Dedifferentiated amniotic fluid mesenchymal stem cell (primary cell): Measurements from ENCODE around the gene STAMBP.

Experiments
- DNase-seq: peaks from one replicate; pipeline ENCODE4 v3.0.0-alpha.2; 2016; ENCODE audit errors: extremely low spot score

Gene STAMBP

DNA sequence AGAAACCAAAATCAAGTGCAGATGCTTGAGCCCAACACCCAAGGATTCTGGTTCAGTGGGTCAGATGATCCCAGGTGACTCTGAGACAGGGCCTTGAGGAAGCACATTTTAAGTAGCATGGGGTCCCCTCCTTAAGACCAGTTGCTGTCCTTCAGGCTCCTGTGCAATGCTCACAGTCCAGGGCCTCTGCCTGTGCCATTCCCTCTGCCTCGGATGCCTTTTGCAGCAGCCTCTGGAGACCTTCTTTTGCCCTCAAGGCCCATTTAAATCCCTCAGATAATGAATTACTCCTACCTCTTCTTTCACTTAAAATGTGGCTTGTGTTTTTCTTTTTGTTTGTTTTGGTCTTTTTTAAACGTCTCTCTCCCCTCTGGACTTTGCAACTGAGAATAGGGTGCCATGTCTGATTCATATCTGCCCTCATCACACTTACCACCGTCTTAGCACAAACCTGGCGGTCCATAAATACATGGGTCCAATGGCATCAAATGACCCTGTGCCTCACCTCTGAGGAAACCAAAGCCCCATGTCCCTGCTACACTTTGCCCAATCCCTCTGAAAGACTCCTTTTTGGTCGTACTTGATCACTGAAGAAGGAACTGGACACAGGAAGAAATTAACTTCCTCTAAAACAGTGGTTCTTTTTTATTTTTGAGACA lies 78.2 kb downstream of the STAMBP start:
- DNase-seq: no peak

DNA sequence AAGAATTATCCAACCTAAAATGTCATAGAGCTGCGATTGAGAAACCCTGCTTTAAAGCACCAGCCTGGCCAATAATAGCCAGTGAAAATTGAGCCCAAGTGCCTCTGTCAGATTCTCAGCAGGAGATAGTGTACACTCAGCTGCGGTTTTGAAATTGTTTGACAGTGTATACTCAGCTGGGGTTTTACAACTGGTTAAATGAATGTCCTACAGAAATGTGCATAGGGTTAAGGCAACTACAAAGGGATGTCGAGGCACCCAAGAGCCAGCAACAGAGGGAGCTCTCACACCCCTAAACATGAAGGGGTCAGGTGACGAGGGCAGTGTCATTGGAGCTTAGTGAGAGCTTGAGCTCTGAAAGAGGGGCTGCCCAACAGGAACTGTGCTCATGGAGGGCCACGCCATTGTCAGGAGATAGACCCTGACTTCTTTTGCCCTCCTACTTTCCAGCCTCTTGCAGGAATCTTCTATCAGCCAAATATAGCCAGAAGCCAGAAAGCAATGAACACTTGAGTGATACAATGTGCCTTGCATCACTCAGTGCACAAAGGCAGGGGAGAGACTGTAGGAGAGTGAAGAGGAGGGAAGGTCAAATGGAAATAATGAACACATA lies 79.2 kb downstream of the STAMBP start:
- DNase-seq: no peak

DNA sequence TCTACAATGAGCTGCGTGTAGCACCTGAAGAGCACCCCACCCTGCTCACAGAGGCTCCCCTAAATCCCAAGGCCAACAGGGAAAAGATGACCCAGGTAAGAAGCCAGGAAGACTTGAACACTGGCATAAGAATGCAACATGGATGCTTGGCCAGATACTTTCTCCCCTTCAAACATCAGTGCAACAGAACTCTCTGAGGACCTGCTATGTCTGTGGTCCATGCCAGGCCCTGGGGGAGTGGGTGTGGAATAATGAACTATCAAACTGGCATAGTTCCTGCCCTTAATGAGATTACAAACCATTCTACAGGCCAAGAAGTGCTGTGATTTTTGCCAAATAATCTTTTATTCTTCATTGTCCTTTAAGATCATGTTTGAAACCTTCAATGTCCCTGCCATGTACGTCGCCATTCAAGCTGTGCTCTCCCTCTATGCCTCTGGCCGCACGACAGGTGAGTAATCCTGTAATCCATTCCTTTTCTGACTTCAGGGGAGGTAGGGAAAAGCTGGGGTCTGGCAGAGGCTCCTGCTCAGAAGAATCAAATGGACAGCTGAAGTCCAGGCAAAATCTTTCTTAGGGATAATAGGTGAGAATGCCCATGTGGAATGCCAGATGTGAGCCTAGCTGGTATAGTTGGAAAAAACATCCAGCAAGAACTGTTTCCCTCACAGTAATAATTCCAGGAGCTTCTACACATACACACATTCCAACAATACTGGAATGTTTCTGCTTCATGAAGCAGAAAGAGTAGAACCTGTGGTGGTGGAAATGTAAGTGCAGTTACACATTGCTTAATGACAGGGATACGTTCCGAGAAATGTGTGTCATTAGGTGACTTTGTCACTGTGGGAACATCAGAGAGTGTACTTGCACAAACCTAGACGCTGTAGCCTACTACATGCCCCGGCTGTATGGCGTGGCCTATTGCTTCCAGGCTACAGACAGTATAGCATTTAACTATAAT lies 80.2 kb downstream of the STAMBP start:
- no peak for DNase-seq

DNA sequence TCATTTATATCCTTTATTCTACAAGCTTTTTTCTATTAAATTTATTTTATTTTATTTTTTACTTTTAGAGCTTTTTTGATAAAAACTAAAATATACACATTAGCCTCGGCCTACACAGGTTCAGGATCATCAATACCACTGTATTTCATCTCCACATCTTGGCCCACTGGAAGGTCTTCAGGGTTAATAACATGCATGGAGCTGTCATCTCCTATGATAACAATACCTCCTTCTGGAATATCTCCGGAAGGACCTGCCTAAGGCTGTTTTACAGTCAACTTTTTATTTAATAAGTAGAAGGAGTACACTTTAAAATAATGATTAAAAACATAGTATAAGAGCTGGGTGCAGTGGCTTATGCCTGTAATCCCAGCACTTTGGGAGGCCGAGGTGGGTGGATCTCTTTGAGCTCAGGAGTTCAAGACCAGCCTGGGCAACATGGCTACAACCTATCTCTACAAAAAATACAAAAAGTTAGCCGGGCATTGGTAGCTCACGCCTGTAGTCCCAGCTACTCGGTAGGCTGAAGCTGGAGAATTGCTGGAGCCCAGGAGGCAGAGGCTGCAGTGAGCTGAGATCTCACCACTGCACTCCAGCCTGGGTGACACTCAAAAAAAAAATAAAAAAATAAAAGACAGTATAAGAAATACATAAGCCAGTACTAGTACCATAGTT lies 82.2 kb downstream of the STAMBP start:
- no peak for DNase-seq

DNA sequence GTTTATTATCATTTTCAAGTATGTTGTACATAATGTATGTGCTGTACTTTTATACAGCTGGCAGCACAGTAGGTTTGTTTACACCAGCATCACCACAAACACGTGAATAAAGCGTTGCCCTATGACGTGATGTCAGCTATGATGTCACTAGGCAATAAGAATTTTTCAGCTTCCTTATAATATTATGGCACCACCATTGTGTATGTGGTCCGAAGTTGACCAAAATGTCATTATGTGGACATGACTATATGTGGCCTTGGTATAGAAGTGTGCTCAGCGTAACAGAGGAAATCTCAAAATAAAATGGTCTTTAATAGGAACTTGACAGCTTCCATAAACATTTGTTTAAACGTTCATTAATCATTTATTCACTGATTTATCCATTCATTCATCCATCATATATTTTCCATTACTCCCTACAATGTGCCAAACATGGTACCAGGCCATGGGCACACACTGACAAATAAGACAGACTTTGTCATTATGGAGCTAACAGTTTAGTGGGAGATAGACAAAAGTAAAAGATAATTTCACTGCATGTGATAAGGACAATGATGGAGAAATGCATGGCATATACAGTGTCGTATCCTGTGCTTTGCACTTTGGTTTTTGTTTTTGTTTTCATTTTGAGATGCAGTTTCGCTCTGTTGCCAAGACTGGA lies 82.9 kb downstream of the STAMBP start:
- no peak for DNase-seq

DNA sequence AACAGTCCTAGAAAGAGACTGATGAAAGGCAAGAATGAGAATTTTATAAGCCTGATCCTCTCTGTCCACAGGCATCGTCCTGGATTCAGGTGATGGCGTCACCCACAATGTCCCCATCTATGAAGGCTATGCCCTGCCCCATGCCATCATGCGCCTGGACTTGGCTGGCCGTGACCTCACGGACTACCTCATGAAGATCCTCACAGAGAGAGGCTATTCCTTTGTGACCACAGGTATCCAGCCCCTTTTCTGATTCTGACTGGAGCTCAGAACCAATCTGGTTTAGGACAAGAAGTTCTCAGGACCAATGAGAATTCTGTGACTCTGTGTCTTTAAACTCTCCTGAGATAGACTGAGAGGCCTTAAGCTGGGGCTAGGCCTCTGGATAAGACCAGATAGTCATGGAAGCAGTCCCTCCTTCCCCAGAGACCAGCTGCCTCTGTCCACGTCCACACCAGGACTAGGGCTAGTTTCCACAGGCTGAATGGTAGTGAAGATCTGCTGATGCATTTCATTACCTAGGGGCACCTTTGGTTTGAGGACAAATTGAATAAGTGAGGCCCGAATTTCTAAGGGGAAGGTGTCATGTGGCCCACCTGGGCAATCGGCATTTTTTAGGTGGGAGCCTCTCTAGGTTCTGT lies 84.8 kb downstream of the STAMBP start:
- no peak for DNase-seq

DNA sequence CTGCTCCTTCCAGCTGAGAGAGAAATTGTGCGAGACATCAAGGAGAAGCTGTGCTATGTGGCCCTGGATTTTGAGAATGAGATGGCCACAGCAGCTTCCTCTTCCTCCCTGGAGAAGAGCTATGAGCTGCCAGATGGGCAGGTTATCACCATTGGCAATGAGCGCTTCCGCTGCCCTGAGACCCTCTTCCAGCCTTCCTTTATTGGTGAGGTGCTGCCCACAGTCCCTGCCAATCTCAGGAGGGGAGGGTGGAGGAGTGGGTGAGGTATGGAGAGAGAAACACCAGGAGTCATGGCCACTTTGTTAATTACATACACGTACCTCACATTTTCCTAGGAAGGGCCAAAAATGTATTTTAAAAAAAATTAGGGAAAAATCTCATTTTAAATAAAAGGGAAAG lies 85.9 kb downstream of the STAMBP start:
- no peak for DNase-seq

DNA sequence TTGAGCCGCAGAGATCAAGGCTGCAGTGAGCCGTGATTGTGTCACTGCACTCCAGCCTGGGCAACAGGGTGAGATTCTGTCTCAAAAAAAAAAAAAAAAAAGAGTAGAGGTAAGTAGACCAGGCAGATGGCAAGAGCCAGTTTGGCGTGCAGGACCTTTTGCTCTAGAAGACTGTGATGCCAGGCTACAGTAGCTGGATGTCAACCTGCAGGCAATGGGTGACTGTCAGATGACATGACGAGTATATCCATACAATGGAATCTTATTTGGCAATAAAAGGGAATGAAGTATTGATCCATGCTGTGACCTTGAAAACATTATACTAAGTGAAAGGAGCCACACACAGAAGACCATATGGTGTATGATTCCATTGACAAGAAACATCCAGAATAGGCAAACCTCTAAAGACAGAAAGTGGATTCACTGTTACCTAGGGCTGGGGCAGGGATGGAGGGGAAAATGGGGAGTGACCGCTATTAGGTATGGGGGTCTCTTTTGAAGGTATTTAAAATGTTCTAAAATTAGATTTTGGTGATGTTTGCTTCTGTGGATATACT lies 86.8 kb downstream of the STAMBP start:
- DNase-seq: no peak

DNA sequence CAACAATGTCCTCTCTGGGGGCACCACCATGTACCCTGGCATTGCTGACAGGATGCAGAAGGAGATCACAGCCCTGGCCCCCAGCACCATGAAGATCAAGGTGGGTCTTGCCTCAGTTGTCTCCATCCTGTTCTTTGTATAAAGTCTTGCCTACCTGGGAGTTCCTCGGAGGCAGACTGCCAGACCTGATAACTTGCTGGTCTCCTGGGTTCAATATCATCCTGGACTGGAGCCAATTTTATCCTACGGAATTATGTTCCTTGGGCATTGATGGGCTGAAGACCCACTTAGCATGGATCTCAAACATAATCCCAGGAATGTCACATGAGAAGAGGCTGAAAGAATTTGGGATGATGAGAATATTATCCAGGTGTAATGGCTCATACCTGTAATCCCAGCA lies 87.9 kb downstream of the STAMBP start:
- no peak for DNase-seq

DNA sequence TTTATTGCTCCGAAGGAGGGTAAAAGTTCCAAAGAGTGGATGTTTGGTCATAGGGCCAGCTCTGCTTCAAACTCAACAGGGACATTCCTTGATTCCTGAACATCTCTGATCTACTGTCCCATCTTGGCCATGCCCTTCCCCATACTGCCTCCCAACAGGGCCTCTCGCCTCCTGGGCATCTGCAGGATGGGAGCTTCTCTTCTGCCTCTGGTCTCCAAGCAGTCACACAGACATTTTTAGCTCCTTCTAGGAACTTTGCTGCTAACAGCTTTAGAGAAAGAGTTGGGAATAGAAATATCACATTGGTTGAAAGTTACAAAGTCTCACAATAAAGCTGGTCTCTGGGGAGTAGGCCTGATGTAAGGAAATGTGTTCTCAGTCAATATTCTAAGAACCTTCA lies 88.5 kb downstream of the STAMBP start:
- no peak for DNase-seq

DNA sequence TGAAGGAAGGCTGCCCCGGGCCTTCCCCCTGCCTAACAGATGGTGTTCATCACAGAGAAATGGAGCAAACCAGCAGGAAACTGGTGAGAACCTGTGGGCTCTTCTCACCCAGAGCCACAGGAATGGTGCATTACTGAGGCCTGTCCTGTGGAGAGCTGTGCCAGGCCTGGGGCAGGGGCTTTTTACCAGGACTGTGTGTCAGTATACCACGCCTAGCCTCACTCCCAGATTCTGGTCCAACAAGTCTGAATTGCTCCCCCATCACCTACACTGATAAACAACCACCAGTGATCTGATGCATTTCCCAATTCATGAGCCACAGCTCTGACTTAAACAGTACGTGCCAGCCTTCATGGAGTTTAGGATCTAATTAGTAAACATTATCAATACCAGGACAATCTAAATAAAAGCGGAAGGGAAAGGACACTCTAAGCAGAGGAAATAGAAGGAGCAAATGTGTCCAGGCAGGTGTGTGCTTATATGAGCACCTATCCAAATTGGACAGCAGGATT lies 89.0 kb downstream of the STAMBP start:
- DNase-seq: no peak

DNA sequence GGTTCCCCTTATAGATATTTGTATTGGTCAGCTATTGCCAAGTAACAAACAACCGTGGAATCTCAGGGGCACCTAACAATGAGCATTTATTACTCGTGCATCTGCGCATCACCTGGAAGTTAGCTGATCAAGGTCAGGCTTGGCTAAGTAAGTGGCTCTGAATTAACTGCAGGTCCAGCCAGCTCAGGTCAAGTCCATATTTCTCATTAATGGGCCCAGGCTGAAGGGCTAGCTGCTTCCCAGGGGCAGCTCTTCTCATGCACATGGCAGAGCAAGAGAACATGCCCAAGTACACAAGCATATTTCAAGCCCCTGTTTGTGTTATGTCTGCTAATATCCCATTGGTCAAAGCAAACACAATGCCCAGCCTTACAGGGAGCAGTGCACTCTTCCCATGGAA lies 90.1 kb downstream of the STAMBP start:
- no peak for DNase-seq

DNA sequence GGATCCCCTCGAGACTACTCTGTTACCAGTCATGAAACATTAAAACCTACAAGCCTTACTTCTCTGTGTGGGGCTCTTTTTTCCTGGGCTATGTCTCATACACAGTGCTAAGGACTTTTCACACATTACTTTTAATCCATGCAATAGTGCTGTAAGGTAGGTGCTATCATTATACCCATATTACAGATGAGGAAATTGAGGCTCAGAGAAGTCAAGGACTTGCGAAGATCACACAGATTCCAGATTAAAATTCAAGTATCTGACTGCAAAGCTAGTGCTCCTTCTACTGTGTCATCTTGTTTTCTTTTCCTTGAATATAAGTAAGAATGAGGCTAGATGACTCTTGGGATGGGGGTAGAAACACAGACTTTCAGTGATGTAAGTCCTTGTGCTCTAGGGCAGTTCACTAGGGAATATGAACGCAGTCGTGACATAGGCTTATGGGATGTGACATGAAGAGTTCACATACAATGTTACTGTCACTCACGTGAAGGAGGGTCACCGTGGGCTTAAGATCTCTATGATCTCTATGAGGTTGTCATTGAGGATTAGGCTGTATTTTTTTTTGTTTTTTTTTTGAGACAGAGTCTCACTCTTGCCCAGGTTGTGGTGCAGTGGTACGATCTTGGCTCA lies 91.0 kb downstream of the STAMBP start:
- no peak for DNase-seq

DNA sequence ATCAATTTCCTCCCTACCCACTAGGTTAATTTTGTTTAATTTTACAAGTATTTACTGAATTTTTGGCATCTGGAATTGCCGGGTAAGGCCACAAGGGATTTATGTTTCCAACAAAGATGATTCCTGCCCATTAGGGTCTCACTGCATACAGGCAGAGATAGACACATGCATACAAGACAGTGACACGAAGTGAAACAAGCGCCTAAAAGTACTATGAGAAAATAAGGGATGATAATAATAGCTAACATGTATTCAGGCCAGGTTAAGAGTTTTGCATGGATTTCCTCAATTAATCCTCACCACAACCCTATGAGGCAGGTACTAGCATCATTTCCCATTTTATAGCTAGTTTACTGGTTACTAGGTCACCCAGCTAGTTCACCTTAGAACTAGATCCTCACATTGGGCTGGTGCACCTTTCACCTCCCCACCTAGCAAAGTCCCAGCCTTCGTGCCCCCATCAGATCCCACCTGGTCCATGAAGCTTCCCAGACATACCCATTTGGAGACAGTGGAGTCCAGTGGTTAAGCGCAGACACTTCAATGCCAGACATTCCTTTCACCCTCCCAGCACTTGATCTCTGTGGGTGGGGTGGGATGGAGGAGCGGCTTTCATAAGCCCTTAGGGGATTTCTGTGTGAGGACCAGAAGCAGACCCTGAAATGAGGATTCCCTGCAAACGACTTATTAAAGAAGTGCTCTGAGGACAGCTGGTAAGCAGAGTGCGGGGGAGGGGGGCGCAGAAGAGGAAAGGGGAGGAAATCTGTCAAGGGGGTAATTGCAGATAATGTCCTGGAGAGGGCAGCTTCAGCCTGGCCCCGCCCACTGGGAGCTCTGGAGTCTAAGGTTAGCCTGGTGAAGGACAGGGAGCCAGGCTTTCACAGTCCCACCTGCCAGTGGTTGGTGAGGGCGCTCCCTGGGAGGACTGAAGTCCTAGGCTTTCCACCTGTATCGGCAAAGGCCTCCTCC lies 92.1 kb downstream of the STAMBP start:
- DNase-seq: no peak

DNA sequence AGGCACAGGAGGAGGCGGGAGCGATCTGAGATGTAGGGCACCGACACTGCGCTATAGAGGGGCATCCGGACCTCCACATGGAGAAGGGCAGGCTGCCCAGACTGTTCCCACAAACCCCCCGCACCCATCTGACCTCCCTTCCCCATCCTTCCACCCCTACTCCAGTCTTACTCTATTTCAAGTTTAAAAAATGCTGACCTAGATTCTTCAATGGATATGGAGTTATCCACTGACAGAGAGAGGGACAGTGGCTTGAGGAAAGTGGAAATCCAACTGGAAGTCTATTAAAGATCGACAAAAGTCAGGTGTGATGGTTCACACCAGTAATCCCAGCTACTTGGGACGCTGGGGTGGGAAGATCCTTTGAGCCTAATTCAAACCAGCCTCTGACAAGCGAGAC lies 92.8 kb downstream of the STAMBP start:
- no peak for DNase-seq

DNA sequence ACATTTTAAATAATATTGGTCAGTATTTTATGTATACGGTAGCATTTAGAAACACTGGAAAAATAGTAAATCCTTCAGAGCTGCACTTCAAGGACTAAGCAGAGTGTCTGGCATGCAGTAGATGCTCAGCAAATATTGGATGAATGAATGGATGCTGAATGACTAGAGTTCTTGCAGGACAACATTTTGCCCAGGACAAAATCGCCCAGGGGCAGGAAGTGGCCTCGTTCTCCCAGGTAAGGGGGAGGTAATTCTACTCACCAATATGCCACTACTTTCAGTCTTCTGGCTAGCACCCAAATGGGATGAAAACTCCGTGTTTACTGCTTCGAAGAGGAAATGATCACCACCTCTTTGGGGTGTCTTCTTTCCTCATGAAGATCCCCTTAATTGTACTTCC lies 93.9 kb downstream of the STAMBP start:
- DNase-seq: no peak
